ENCODE measurements around the gene NOSIP. TPM values are rescaled to one million over a fixed set of nuclear protein-coding genes. Genes with fewer than 3 reads are reported as not detected.

The NOSIP gene
- total RNA-seq, 2 donors from 2014 or later = 58.0 to 62.3 TPM

GRCh38 chr19:49554701-49555181, 25.6 kb downstream of the NOSIP start:
- H3K9ac ChIP-seq (ENCODE audit: extremely low read depth, low read length, poor library complexity, severe bottlenecking) = no peak overlapping the region
- no peak overlapping the region for H3K27ac Mint-ChIP-seq
- H3K27me3 Mint-ChIP-seq (ENCODE audit: insufficient read depth) = no peaks in the 10 kb centered on the region

GRCh38 chr19:49553451-49554271, 26.7 kb downstream of the NOSIP start:
- Histone ChIP-seq H3K4me1 (ENCODE audit: control insufficient read depth, insufficient read depth, low read length) (no peaks in the 10 kb centered on the region), H3K27me3 (ENCODE audit: control insufficient read depth, insufficient read depth, low read length, poor library complexity, severe bottlenecking) (no peaks in the 10 kb centered on the region), H3K27ac (ENCODE audit: low read depth, low read length) (peak overlapping the region; percentile 55), H3K9me3 (ENCODE audit: control insufficient read depth, low read length) (no peaks in the 10 kb centered on the region), H3K9ac (ENCODE audit: extremely low read depth, low read length, poor library complexity, severe bottlenecking) (no peak overlapping the region), H3K36me3 (ENCODE audit: control insufficient read depth, insufficient read depth, low read length) (peaks cover 31% of the 10 kb centered on the region), H3K4me3 (ENCODE audit: low read length) (no peak overlapping the region)
- TF ChIP-seq CTCF (conservative IDR thresholded peaks at IDR 0.05) = no peak
- Mint-ChIP-seq H3K36me3 (ENCODE audit: low read depth) (peaks cover 39% of the 10 kb centered on the region), H3K27me3 (ENCODE audit: insufficient read depth) (no peaks in the 10 kb centered on the region), H3K4me3 (no peak overlapping the region), H3K4me1 (peaks cover 2% of the 10 kb centered on the region), H3K27ac (no peak overlapping the region), H3K9me3 (no peaks in the 10 kb centered on the region)
- WGBS, 2 experiments (ENCODE audit: insufficient coverage in 1 of 2, insufficient read length in 1 of 2) = 93 to 98% methylated on average over 9 to 10 of the region's 10 CpGs
- no peak for DNase-seq

More at GRCh38 chr19:49554701-49555181, 25.6 kb downstream of the NOSIP start:
- Histone ChIP-seq H3K27me3 (ENCODE audit: control insufficient read depth, insufficient read depth, low read length, poor library complexity, severe bottlenecking) (no peaks in the 10 kb centered on the region), H3K4me1 (ENCODE audit: control insufficient read depth, insufficient read depth, low read length) (no peaks in the 10 kb centered on the region), H3K9me3 (ENCODE audit: control insufficient read depth, low read length) (no peaks in the 10 kb centered on the region), H3K4me3 (ENCODE audit: low read length) (no peak overlapping the region), H3K27ac (ENCODE audit: low read depth, low read length) (no peak overlapping the region), H3K36me3 (ENCODE audit: control insufficient read depth, insufficient read depth, low read length) (peaks cover 42% of the 10 kb centered on the region)
- peaks cover 2% of the 10 kb centered on the region for H3K4me1 Mint-ChIP-seq
- no peak for TF ChIP-seq CTCF (conservative IDR thresholded peaks at IDR 0.05)
- 93 to 94% methylated on average over 17 of the region's 17 CpGs for WGBS, 2 experiments (ENCODE audit: insufficient coverage in 1 of 2, insufficient read length in 1 of 2)
- no peak for DNase-seq
- H3K36me3 Mint-ChIP-seq (ENCODE audit: low read depth) = peaks cover 49% of the 10 kb centered on the region
- H3K9me3 Mint-ChIP-seq = no peaks in the 10 kb centered on the region
- H3K4me3 Mint-ChIP-seq = no peak overlapping the region

GRCh38 chr19:49552749-49553148, 27.6 kb downstream of the NOSIP start:
- Histone ChIP-seq H3K4me1 (ENCODE audit: control insufficient read depth, insufficient read depth, low read length) (no peaks in the 10 kb centered on the region), H3K27me3 (ENCODE audit: control insufficient read depth, insufficient read depth, low read length, poor library complexity, severe bottlenecking) (no peaks in the 10 kb centered on the region), H3K9me3 (ENCODE audit: control insufficient read depth, low read length) (no peaks in the 10 kb centered on the region), H3K27ac (ENCODE audit: low read depth, low read length) (no peak overlapping the region), H3K9ac (ENCODE audit: extremely low read depth, low read length, poor library complexity, severe bottlenecking) (no peak overlapping the region), H3K36me3 (ENCODE audit: control insufficient read depth, insufficient read depth, low read length) (peaks cover 25% of the 10 kb centered on the region), H3K4me3 (ENCODE audit: low read length) (no peak overlapping the region)
- H3K4me3 Mint-ChIP-seq = no peak overlapping the region
- DNase-seq = no peak
- H3K36me3 Mint-ChIP-seq (ENCODE audit: low read depth) = peaks cover 31% of the 10 kb centered on the region
- no peak overlapping the region for H3K27ac Mint-ChIP-seq
- no peaks in the 10 kb centered on the region for H3K27me3 Mint-ChIP-seq (ENCODE audit: insufficient read depth)
- H3K9me3 Mint-ChIP-seq = no peaks in the 10 kb centered on the region
- H3K4me1 Mint-ChIP-seq = peaks cover 2% of the 10 kb centered on the region
- TF ChIP-seq CTCF (conservative IDR thresholded peaks at IDR 0.05) = no peak
- WGBS, 2 experiments (ENCODE audit: insufficient coverage in 1 of 2, insufficient read length in 1 of 2) = 94 to 96% methylated on average over 11 of the region's 11 CpGs

Measured in endodermal cell (in vitro differentiated cells).